GM12878 (cell line): Measurements from ENCODE around the gene MUC5B.

Experiments
- CBX3 ChIP-seq: fragments of 200-600 bp; sonication (generic); IDR thresholded peaks from 2 replicates; pipeline ENCODE4 v1.6.1; 2016; ENCODE audit warnings: low read depth, borderline replicate concordance
- EP300 ChIP-seq, 2 experiments: fragments of 150-350 bp in 1 of 2; IDR thresholded peaks; 2 replicates each; pipeline ENCODE4 v1.6.1; 2011 to 2012; ENCODE audit warnings: low read depth in 2 of 2, low read length in 2 of 2, borderline replicate concordance in 1 of 2, improper control_type of control experiment in 1 of 2, inconsistent platforms in 1 of 2; ENCODE audit not compliant: control insufficient read depth in 1 of 2
- POLR2A ChIP-seq: IDR thresholded peaks from 2 replicates; pipeline ENCODE4 v1.6.1; 2011; ENCODE audit warnings: low read depth, mild to moderate bottlenecking, low read length
- RFX5 ChIP-seq: IDR thresholded peaks from 2 replicates; pipeline ENCODE4 v1.6.1; 2011; ENCODE audit warnings: low read depth, low read length, improper control_type of control experiment
- SP1 ChIP-seq: IDR thresholded peaks from one replicate; pipeline ENCODE4 v1.6.1; 2011; ENCODE audit warnings: low read depth, low read length
- SPI1 ChIP-seq: IDR thresholded peaks from 2 replicates; pipeline ENCODE4 v1.6.1; 2011; ENCODE audit warnings: low read depth, mild to moderate bottlenecking, low read length, moderate library complexity, borderline replicate concordance; ENCODE audit not compliant: insufficient read depth
- TCF7 ChIP-seq: IDR thresholded peaks from 2 replicates; pipeline ENCODE4 v1.6.1; 2014; ENCODE audit warnings: antibody characterized with exemption, borderline replicate concordance
- YY1 ChIP-seq: IDR thresholded peaks from 2 replicates; pipeline ENCODE4 v1.6.1; 2011; ENCODE audit warnings: low read depth, mild to moderate bottlenecking, low read length
- ZBED1 ChIP-seq: IDR thresholded peaks from 2 replicates; pipeline ENCODE4 v1.6.1; 2016; ENCODE audit warnings: borderline replicate concordance
- ZNF217 ChIP-seq: fragments of 450-650 bp; IDR thresholded peaks from 2 replicates; pipeline ENCODE4 v1.6.1; 2017; ENCODE audit warnings: antibody characterized with exemption, mild to moderate bottlenecking
- ZNF274 ChIP-seq: IDR thresholded peaks from one replicate; pipeline ENCODE4 v1.8.0; 2011; ENCODE audit not compliant: insufficient read length, insufficient read depth
- TF ChIP-seq, protein P1 (sequence below), 3 experiments: IDR thresholded peaks in 2 of 3; conservative IDR thresholded peaks in 1 of 3; 2 replicates each; pipeline ENCODE4 v1.5.1; 2011; ENCODE audit warnings: low read depth in 3 of 3, low read length in 3 of 3, mild to moderate bottlenecking in 3 of 3, control low read depth in 2 of 3, moderate library complexity in 2 of 3, inconsistent platforms in 1 of 3, mixed read lengths in 1 of 3; ENCODE audit not compliant: control insufficient read depth in 2 of 3, insufficient read depth in 1 of 3; ENCODE audit errors: extremely low read depth in 1 of 3
- TF ChIP-seq, protein P2 (sequence below): fragments of 450-650 bp; formaldehyde crosslinking; IDR thresholded peaks from 2 replicates; pipeline ENCODE4 v1.4.0; 2022; ENCODE audit warnings: mild to moderate bottlenecking, moderate library complexity
- TF ChIP-seq, protein P3 (sequence below): IDR thresholded peaks from 2 replicates; pipeline ENCODE4 v1.6.1; 2011; ENCODE audit warnings: borderline replicate concordance, low read depth, mild to moderate bottlenecking, moderate library complexity, mixed read lengths, low read length; ENCODE audit not compliant: insufficient read depth; ENCODE audit errors: extremely low read length

DNA sequence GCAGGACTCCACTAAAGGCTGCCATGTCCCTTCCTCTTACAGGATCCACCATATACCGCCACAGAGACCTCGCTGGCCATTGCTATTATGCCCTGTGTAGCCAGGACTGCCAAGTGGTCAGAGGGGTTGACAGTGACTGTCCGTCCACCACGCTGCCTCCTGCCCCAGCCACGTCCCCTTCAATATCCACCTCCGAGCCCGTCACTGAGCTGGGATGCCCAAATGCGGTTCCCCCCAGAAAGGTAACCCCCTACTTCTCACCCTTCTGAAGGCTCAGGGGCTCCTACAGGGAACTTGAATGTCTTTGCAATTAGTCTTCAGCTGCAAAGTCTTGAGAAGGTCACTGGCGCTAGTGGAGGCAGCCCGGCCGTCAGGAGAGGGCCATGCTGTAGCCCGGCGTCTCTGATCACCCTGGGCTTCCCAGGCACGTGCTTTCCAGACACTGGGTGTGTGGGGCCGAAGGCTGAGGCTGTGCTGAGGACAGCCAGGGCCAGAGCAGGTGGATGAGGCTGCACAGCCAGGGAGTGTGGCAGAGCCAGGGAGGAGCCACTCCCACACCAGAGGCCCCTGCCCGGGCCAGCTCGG is 30.0 kb upstream of the MUC5B start:
- TF ChIP-seq SP1 (no peak), POLR2A (no peak), ZBED1 (no peak), SPI1 (no peak), TCF7 (no peak), YY1 (no peak), EP300 (IDR thresholded peaks at IDR 0.05; ENCODE audit: borderline replicate concordance in 1 of 2, control insufficient read depth in 1 of 2, low read depth in 2 of 2, low read length in 2 of 2) (no peak), RFX5 (no peak), CBX3 (no peak), ZNF217 (no peak), ZNF274 (no peak)
- TF ChIP-seq, protein P1, sequence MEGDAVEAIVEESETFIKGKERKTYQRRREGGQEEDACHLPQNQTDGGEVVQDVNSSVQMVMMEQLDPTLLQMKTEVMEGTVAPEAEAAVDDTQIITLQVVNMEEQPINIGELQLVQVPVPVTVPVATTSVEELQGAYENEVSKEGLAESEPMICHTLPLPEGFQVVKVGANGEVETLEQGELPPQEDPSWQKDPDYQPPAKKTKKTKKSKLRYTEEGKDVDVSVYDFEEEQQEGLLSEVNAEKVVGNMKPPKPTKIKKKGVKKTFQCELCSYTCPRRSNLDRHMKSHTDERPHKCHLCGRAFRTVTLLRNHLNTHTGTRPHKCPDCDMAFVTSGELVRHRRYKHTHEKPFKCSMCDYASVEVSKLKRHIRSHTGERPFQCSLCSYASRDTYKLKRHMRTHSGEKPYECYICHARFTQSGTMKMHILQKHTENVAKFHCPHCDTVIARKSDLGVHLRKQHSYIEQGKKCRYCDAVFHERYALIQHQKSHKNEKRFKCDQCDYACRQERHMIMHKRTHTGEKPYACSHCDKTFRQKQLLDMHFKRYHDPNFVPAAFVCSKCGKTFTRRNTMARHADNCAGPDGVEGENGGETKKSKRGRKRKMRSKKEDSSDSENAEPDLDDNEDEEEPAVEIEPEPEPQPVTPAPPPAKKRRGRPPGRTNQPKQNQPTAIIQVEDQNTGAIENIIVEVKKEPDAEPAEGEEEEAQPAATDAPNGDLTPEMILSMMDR (IDR thresholded peaks at IDR 0.05 in 2 of 3, conservative IDR thresholded peaks at IDR 0.05 in 1 of 3; ENCODE audit: control insufficient read depth in 2 of 3, extremely low read depth in 1 of 3, insufficient read depth in 1 of 3, low read depth in 3 of 3, low read length in 3 of 3) = no peak
- TF ChIP-seq, protein P2, sequence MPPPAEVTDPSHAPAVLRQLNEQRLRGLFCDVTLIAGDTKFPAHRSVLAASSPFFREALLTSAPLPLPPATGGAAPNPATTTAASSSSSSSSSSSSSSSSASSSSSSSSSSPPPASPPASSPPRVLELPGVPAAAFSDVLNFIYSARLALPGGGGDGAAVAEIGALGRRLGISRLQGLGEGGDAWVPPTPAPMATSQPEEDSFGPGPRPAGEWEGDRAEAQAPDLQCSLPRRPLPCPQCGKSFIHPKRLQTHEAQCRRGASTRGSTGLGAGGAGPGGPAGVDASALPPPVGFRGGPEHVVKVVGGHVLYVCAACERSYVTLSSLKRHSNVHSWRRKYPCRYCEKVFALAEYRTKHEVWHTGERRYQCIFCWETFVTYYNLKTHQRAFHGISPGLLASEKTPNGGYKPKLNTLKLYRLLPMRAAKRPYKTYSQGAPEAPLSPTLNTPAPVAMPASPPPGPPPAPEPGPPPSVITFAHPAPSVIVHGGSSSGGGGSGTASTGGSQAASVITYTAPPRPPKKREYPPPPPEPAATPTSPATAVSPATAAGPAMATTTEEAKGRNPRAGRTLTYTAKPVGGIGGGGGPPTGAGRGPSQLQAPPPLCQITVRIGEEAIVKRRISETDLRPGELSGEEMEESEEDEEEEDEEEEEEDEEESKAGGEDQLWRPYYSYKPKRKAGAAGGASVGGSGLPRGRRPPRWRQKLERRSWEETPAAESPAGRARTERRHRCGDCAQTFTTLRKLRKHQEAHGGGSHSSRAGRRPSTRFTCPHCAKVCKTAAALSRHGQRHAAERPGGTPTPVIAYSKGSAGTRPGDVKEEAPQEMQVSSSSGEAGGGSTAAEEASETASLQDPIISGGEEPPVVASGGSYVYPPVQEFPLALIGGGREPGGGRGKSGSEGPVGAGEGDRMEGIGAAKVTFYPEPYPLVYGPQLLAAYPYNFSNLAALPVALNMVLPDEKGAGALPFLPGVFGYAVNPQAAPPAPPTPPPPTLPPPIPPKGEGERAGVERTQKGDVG (CRISPR knock-in tag) = no peak
- TF ChIP-seq, protein P3, sequence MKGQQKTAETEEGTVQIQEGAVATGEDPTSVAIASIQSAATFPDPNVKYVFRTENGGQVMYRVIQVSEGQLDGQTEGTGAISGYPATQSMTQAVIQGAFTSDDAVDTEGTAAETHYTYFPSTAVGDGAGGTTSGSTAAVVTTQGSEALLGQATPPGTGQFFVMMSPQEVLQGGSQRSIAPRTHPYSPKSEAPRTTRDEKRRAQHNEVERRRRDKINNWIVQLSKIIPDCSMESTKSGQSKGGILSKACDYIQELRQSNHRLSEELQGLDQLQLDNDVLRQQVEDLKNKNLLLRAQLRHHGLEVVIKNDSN = no peak
